Measurements from ENCODE around the gene CEACAM6.

Gene CEACAM6

GRCh38 chr19:41804336-41804735 lies 49.0 kb downstream of the CEACAM6 start:
- DNase-seq = no peak
- no peak overlapping the region for H4K8ac ChIP-seq (ENCODE audit: low read length)
- no peak overlapping the region for H3K4me2 ChIP-seq (ENCODE audit: low read length, poor library complexity, severe bottlenecking)
- H3K14ac ChIP-seq (ENCODE audit: low read length in 2 of 2) = no peak overlapping the region
- H2BK15ac ChIP-seq (ENCODE audit: low read depth, poor library complexity, severe bottlenecking) = no peak overlapping the region
- no peaks in the 10 kb centered on the region for H3K36me3 ChIP-seq (ENCODE audit: control insufficient read depth in 1 of 2, insufficient read depth in 2 of 2, low read depth in 1 of 2, low read length in 2 of 2)
- H3K4me1 ChIP-seq (ENCODE audit: control insufficient read depth, insufficient read depth, low read depth, low read length) = no peaks in the 10 kb centered on the region
- no peak overlapping the region for H3K4ac ChIP-seq (ENCODE audit: low read depth in 1 of 2, low read length in 2 of 2)
- no peak overlapping the region for H4K91ac ChIP-seq (ENCODE audit: low read length)
- no peak overlapping the region for H2AFZ ChIP-seq (ENCODE audit: low read depth, low read length)
- H3K4me3 ChIP-seq (ENCODE audit: insufficient read depth in 1 of 2, low read depth in 1 of 2, low read length in 2 of 2) = no peak overlapping the region
- no peak overlapping the region for H2BK12ac ChIP-seq (ENCODE audit: low read length in 2 of 2)
- H3K27ac ChIP-seq (ENCODE audit: low read length, poor library complexity, severe bottlenecking) = no peak overlapping the region
- 80% methylated on average over 1 of the region's 3 CpGs for WGBS
- no peak overlapping the region for H2AK5ac ChIP-seq (ENCODE audit: low read length, severe bottlenecking)
- H3K27me3 ChIP-seq (ENCODE audit: control insufficient read depth in 1 of 2, insufficient read depth in 1 of 2, low read length in 2 of 2) = peaks cover 20% of the 10 kb centered on the region in 2 experiments
- H3K9ac ChIP-seq (ENCODE audit: low read length) = no peak overlapping the region
- no peak overlapping the region for H3K18ac ChIP-seq (ENCODE audit: low read depth in 1 of 2, low read length in 2 of 2)
- no peak overlapping the region for H2BK5ac ChIP-seq (ENCODE audit: low read depth, low read length, poor library complexity, severe bottlenecking)
- H3K9me3 ChIP-seq (ENCODE audit: control insufficient read depth, low read length) = no peaks in the 10 kb centered on the region
- no peaks in the 10 kb centered on the region for H3K79me1 ChIP-seq (replicated peaks; ENCODE audit: low read length, poor library complexity, severe bottlenecking)
- no peak overlapping the region for H2BK120ac ChIP-seq (ENCODE audit: low read depth, low read length)
- no peak overlapping the region for H3K23ac ChIP-seq (ENCODE audit: low read length in 2 of 2)

GRCh38 chr19:41807176-41807575 lies 51.8 kb downstream of the CEACAM6 start:
- Histone ChIP-seq H3K27ac (ENCODE audit: low read length, poor library complexity, severe bottlenecking) (no peak overlapping the region), H3K9ac (ENCODE audit: low read length) (no peak overlapping the region), H3K9me3 (ENCODE audit: control insufficient read depth, low read length) (no peaks in the 10 kb centered on the region), H3K4ac (ENCODE audit: low read depth in 1 of 2, low read length in 2 of 2) (no peak overlapping the region), H4K91ac (ENCODE audit: low read length) (no peak overlapping the region), H2BK5ac (ENCODE audit: low read depth, low read length, poor library complexity, severe bottlenecking) (no peak overlapping the region), H3K27me3 (ENCODE audit: control insufficient read depth in 1 of 2, insufficient read depth in 1 of 2, low read length in 2 of 2) (peaks cover 11 to 20% of the 10 kb centered on the region in 2 experiments), H3K18ac (ENCODE audit: low read depth in 1 of 2, low read length in 2 of 2) (no peak overlapping the region), H3K4me1 (ENCODE audit: control insufficient read depth, insufficient read depth, low read depth, low read length) (no peaks in the 10 kb centered on the region), H3K79me1 (replicated peaks; ENCODE audit: low read length, poor library complexity, severe bottlenecking) (no peaks in the 10 kb centered on the region), H2BK12ac (ENCODE audit: low read length in 2 of 2) (no peak overlapping the region), H3K4me3 (ENCODE audit: insufficient read depth in 1 of 2, low read depth in 1 of 2, low read length in 2 of 2) (no peak overlapping the region), H2BK15ac (ENCODE audit: low read depth, poor library complexity, severe bottlenecking) (no peak overlapping the region), H3K4me2 (ENCODE audit: low read length, poor library complexity, severe bottlenecking) (no peak overlapping the region), H4K8ac (ENCODE audit: low read length) (no peak overlapping the region), H2BK120ac (ENCODE audit: low read depth, low read length) (no peak overlapping the region), H3K23ac (ENCODE audit: low read length in 2 of 2) (no peak overlapping the region), H3K14ac (ENCODE audit: low read length in 2 of 2) (no peak overlapping the region), H2AFZ (ENCODE audit: low read depth, low read length) (no peak overlapping the region), H2AK5ac (ENCODE audit: low read length, severe bottlenecking) (no peak overlapping the region), H3K36me3 (ENCODE audit: control insufficient read depth in 1 of 2, insufficient read depth in 2 of 2, low read depth in 1 of 2, low read length in 2 of 2) (no peaks in the 10 kb centered on the region)
- DNase-seq = no peak
- 69% methylated on average over 3 of the region's 3 CpGs for WGBS

GRCh38 chr19:41808663-41809566 lies 53.6 kb downstream of the CEACAM6 start:
- no peak overlapping the region for H3K23ac ChIP-seq (ENCODE audit: low read length in 2 of 2)
- H3K9me3 ChIP-seq (ENCODE audit: control insufficient read depth, low read length) = no peaks in the 10 kb centered on the region
- H3K18ac ChIP-seq (ENCODE audit: low read depth in 1 of 2, low read length in 2 of 2) = no peak overlapping the region
- no peak overlapping the region for H3K14ac ChIP-seq (ENCODE audit: low read length in 2 of 2)
- H3K9ac ChIP-seq (ENCODE audit: low read length) = no peak overlapping the region
- H2BK5ac ChIP-seq (ENCODE audit: low read depth, low read length, poor library complexity, severe bottlenecking) = no peak overlapping the region
- H3K4me1 ChIP-seq (ENCODE audit: control insufficient read depth, insufficient read depth, low read depth, low read length) = no peaks in the 10 kb centered on the region
- peaks cover 3 to 25% of the 10 kb centered on the region in 2 experiments for H3K27me3 ChIP-seq (ENCODE audit: control insufficient read depth in 1 of 2, insufficient read depth in 1 of 2, low read length in 2 of 2)
- H4K91ac ChIP-seq (ENCODE audit: low read length) = no peak overlapping the region
- no peak overlapping the region for H4K8ac ChIP-seq (ENCODE audit: low read length)
- no peak overlapping the region for H2AFZ ChIP-seq (ENCODE audit: low read depth, low read length)
- H3K4me3 ChIP-seq (ENCODE audit: insufficient read depth in 1 of 2, low read depth in 1 of 2, low read length in 2 of 2) = no peak overlapping the region
- H2BK15ac ChIP-seq (ENCODE audit: low read depth, poor library complexity, severe bottlenecking) = no peak overlapping the region
- no peak for DNase-seq
- H3K79me1 ChIP-seq (replicated peaks; ENCODE audit: low read length, poor library complexity, severe bottlenecking) = no peaks in the 10 kb centered on the region
- no peak overlapping the region for H3K4me2 ChIP-seq (ENCODE audit: low read length, poor library complexity, severe bottlenecking)
- no peak overlapping the region for H2AK5ac ChIP-seq (ENCODE audit: low read length, severe bottlenecking)
- no peak overlapping the region for H2BK12ac ChIP-seq (ENCODE audit: low read length in 2 of 2)
- WGBS = 76% methylated on average over 13 of the region's 16 CpGs
- no peak overlapping the region for H3K27ac ChIP-seq (ENCODE audit: low read length, poor library complexity, severe bottlenecking)
- H3K4ac ChIP-seq (ENCODE audit: low read depth in 1 of 2, low read length in 2 of 2) = no peak overlapping the region
- no peak overlapping the region for H2BK120ac ChIP-seq (ENCODE audit: low read depth, low read length)
- no peaks in the 10 kb centered on the region for H3K36me3 ChIP-seq (ENCODE audit: control insufficient read depth in 1 of 2, insufficient read depth in 2 of 2, low read depth in 1 of 2, low read length in 2 of 2)

- H2BK12ac ChIP-seq (ENCODE audit: low read length in 2 of 2) = no peak overlapping the region
- DNase-seq = no peak
- H2AFZ ChIP-seq (ENCODE audit: low read depth, low read length) = no peak overlapping the region
- H3K14ac ChIP-seq (ENCODE audit: low read length in 2 of 2) = no peak overlapping the region
- no peak overlapping the region for H3K27ac ChIP-seq (ENCODE audit: low read length, poor library complexity, severe bottlenecking)
- H3K79me1 ChIP-seq (replicated peaks; ENCODE audit: low read length, poor library complexity, severe bottlenecking) = no peaks in the 10 kb centered on the region
- H2BK15ac ChIP-seq (ENCODE audit: low read depth, poor library complexity, severe bottlenecking) = no peak overlapping the region
- no peak overlapping the region for H2AK5ac ChIP-seq (ENCODE audit: low read length, severe bottlenecking)
- no peak overlapping the region for H4K91ac ChIP-seq (ENCODE audit: low read length)
- 43% methylated on average over 4 of the region's 4 CpGs for WGBS
- H3K27me3 ChIP-seq (ENCODE audit: control insufficient read depth in 1 of 2, insufficient read depth in 1 of 2, low read length in 2 of 2) = peaks cover 3 to 23% of the 10 kb centered on the region in 2 experiments
- H3K9me3 ChIP-seq (ENCODE audit: control insufficient read depth, low read length) = no peaks in the 10 kb centered on the region
- no peaks in the 10 kb centered on the region for H3K36me3 ChIP-seq (ENCODE audit: control insufficient read depth in 1 of 2, insufficient read depth in 2 of 2, low read depth in 1 of 2, low read length in 2 of 2)
- no peak overlapping the region for H4K8ac ChIP-seq (ENCODE audit: low read length)
- H3K9ac ChIP-seq (ENCODE audit: low read length) = no peak overlapping the region
- no peak overlapping the region for H2BK5ac ChIP-seq (ENCODE audit: low read depth, low read length, poor library complexity, severe bottlenecking)
- H3K4me1 ChIP-seq (ENCODE audit: control insufficient read depth, insufficient read depth, low read depth, low read length) = no peaks in the 10 kb centered on the region
- H3K4ac ChIP-seq (ENCODE audit: low read depth in 1 of 2, low read length in 2 of 2) = no peak overlapping the region
- H2BK120ac ChIP-seq (ENCODE audit: low read depth, low read length) = no peak overlapping the region
- no peak overlapping the region for H3K18ac ChIP-seq (ENCODE audit: low read depth in 1 of 2, low read length in 2 of 2)
- H3K23ac ChIP-seq (ENCODE audit: low read length in 2 of 2) = no peak overlapping the region
- H3K4me2 ChIP-seq (ENCODE audit: low read length, poor library complexity, severe bottlenecking) = no peak overlapping the region
- no peak overlapping the region for H3K4me3 ChIP-seq (ENCODE audit: insufficient read depth in 1 of 2, low read depth in 1 of 2, low read length in 2 of 2)
Observed at GRCh38 chr19:41810301-41810700, 55.0 kb downstream of the CEACAM6 start.
